Sigmoid colon (tissue), 4 donors: ENCODE measurements around the gene RNASE3.

Experiments
- CTCF ChIP-seq, 4 experiments: fragments of 450-650 bp in 3 of 4; fragments of 200-600 bp in 1 of 4; IDR thresholded peaks; one replicate each; pipeline ENCODE4 v1.5.1; 2016 to 2019; ENCODE audit warnings: antibody characterized with exemption in 4 of 4, mild to moderate bottlenecking in 3 of 4, moderate library complexity in 2 of 4
- EP300 ChIP-seq, 4 donors: sonication (generic); formaldehyde crosslinking; IDR thresholded peaks; one replicate each; pipeline ENCODE4 v1.6.1; 2017; ENCODE audit warnings: antibody characterized with exemption in 4 of 4
- POLR2AphosphoS5 ChIP-seq, 4 donors: sonication (generic); formaldehyde crosslinking; IDR thresholded peaks; one replicate each; pipeline ENCODE4 v1.6.1; 2017; ENCODE audit warnings: antibody characterized with exemption in 4 of 4

GRCh38 chr14:20878695-20879094 lies 12.5 kb upstream of the RNASE3 start:
- TF ChIP-seq CTCF (IDR thresholded peaks at IDR 0.05): no peak
- TF ChIP-seq POLR2AphosphoS5 (IDR thresholded peaks at IDR 0.05): no peak
- TF ChIP-seq EP300 (IDR thresholded peaks at IDR 0.05): no peak
